C4-2B (cell line): Measurements from ENCODE around the gene IL20RB.

Experiments used
- ZFX ChIP-seq: fragments of 450-650 bp; IDR thresholded peaks from 2 replicates; pipeline ENCODE4 v1.6.1; 2017
- TF ChIP-seq, protein P1 (sequence below): fragments of 450-650 bp; conservative IDR thresholded peaks from 2 replicates; pipeline ENCODE4 v1.5.1; 2017; ENCODE audit warnings: mild to moderate bottlenecking

- TF ChIP-seq, protein P1, sequence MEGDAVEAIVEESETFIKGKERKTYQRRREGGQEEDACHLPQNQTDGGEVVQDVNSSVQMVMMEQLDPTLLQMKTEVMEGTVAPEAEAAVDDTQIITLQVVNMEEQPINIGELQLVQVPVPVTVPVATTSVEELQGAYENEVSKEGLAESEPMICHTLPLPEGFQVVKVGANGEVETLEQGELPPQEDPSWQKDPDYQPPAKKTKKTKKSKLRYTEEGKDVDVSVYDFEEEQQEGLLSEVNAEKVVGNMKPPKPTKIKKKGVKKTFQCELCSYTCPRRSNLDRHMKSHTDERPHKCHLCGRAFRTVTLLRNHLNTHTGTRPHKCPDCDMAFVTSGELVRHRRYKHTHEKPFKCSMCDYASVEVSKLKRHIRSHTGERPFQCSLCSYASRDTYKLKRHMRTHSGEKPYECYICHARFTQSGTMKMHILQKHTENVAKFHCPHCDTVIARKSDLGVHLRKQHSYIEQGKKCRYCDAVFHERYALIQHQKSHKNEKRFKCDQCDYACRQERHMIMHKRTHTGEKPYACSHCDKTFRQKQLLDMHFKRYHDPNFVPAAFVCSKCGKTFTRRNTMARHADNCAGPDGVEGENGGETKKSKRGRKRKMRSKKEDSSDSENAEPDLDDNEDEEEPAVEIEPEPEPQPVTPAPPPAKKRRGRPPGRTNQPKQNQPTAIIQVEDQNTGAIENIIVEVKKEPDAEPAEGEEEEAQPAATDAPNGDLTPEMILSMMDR: no peak
- TF ChIP-seq ZFX: no peak
Measured at GRCh38 chr3:136992115-136992514, 34.3 kb downstream of the IL20RB start.
